ENCODE data around the gene RBM10. TPM values are rescaled to one million over a fixed set of nuclear protein-coding genes. Genes with fewer than 3 reads are reported as not detected.

RBM10 gene
- total and polyA plus RNA-seq, 2 experiments from 2014 or later, result 39.5 to 101 TPM

DNA sequence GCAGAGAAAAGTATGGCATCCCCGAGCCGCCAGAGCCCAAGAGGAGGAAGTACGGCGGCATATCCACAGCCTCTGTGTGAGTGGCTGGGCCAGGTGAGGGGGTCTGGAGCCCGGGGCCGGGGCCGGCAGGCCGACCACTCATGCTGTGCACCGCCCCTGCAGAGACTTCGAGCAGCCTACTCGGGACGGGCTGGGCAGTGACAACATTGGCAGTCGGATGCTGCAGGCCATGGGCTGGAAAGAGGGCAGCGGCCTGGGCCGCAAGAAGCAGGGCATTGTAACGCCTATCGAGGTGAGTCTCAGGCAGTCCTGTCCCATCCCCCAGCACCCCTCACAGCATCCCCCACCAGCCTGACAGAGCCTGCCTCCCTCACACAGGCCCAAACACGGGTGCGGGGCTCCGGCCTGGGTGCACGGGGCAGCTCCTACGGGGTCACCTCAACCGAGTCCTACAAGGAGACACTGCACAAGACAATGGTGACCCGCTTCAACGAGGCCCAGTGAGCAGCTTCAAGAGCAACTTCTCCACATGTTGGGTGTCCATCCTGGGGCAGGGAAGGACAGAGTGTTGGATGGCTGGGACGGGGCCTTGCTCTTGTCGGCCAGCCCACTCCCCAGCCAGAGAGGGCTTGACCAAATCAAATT lies 41.2 kb downstream of the RBM10 start:
- Histone ChIP-seq H4K20me1 (replicated peaks; ENCODE audit: insufficient read depth) (no peaks in the 10 kb centered on the region), H3K36me3 (ENCODE audit: insufficient read depth) (no peaks in the 10 kb centered on the region), H3F3A (replicated peaks; ENCODE audit: low read depth) (0 out of 2 replicates have a peak, but pooled peaks cover 2% of the 10 kb centered on the region), H3K4me3 (no peak overlapping the region), H3K79me2 (replicated peaks; ENCODE audit: insufficient read depth) (no peaks in the 10 kb centered on the region), H3K4me2 (no peak overlapping the region), H3K4me1 (ENCODE audit: insufficient read depth) (no peaks in the 10 kb centered on the region; the same call in 1 of the 2 replicates), H3K27me3 (ENCODE audit: insufficient read depth) (no peaks in the 10 kb centered on the region), H3K9me2 (ENCODE audit: insufficient read depth) (no peaks in the 10 kb centered on the region), H3K27ac (ENCODE audit: low read depth) (no peak overlapping the region), H2AFZ (no peak overlapping the region)
- peaks cover 3% of the 10 kb centered on the region; the same call in 2 of the 3 replicates for H3K4me1 Mint-ChIP-seq
- no peak for TF ChIP-seq JUNB (IDR thresholded peaks at IDR 0.05; ENCODE audit: unreplicated experiment)
- TF ChIP-seq, protein P1, sequence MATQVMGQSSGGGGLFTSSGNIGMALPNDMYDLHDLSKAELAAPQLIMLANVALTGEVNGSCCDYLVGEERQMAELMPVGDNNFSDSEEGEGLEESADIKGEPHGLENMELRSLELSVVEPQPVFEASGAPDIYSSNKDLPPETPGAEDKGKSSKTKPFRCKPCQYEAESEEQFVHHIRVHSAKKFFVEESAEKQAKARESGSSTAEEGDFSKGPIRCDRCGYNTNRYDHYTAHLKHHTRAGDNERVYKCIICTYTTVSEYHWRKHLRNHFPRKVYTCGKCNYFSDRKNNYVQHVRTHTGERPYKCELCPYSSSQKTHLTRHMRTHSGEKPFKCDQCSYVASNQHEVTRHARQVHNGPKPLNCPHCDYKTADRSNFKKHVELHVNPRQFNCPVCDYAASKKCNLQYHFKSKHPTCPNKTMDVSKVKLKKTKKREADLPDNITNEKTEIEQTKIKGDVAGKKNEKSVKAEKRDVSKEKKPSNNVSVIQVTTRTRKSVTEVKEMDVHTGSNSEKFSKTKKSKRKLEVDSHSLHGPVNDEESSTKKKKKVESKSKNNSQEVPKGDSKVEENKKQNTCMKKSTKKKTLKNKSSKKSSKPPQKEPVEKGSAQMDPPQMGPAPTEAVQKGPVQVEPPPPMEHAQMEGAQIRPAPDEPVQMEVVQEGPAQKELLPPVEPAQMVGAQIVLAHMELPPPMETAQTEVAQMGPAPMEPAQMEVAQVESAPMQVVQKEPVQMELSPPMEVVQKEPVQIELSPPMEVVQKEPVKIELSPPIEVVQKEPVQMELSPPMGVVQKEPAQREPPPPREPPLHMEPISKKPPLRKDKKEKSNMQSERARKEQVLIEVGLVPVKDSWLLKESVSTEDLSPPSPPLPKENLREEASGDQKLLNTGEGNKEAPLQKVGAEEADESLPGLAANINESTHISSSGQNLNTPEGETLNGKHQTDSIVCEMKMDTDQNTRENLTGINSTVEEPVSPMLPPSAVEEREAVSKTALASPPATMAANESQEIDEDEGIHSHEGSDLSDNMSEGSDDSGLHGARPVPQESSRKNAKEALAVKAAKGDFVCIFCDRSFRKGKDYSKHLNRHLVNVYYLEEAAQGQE (IDR thresholded peaks at IDR 0.05; ENCODE audit: unreplicated experiment), result no peak
- TF ChIP-seq, protein P2, sequence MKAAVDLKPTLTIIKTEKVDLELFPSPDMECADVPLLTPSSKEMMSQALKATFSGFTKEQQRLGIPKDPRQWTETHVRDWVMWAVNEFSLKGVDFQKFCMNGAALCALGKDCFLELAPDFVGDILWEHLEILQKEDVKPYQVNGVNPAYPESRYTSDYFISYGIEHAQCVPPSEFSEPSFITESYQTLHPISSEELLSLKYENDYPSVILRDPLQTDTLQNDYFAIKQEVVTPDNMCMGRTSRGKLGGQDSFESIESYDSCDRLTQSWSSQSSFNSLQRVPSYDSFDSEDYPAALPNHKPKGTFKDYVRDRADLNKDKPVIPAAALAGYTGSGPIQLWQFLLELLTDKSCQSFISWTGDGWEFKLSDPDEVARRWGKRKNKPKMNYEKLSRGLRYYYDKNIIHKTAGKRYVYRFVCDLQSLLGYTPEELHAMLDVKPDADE (IDR thresholded peaks at IDR 0.05), result no peak
- no peak for TF ChIP-seq ZNF331 (CRISPR knock-in tag; IDR thresholded peaks at IDR 0.05; ENCODE audit: low read depth)
- TF ChIP-seq, protein P3, sequence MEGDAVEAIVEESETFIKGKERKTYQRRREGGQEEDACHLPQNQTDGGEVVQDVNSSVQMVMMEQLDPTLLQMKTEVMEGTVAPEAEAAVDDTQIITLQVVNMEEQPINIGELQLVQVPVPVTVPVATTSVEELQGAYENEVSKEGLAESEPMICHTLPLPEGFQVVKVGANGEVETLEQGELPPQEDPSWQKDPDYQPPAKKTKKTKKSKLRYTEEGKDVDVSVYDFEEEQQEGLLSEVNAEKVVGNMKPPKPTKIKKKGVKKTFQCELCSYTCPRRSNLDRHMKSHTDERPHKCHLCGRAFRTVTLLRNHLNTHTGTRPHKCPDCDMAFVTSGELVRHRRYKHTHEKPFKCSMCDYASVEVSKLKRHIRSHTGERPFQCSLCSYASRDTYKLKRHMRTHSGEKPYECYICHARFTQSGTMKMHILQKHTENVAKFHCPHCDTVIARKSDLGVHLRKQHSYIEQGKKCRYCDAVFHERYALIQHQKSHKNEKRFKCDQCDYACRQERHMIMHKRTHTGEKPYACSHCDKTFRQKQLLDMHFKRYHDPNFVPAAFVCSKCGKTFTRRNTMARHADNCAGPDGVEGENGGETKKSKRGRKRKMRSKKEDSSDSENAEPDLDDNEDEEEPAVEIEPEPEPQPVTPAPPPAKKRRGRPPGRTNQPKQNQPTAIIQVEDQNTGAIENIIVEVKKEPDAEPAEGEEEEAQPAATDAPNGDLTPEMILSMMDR (conservative IDR thresholded peaks at IDR 0.05; ENCODE audit: low read depth in 2 of 2), result no peak
- no peak for TF ChIP-seq CREB1 (CRISPR knock-in tag; IDR thresholded peaks at IDR 0.05; ENCODE audit: low read depth)
- TF ChIP-seq POLR2AphosphoS5 (IDR thresholded peaks at IDR 0.05; ENCODE audit: low read depth), result no peak
- TF ChIP-seq, protein P4, sequence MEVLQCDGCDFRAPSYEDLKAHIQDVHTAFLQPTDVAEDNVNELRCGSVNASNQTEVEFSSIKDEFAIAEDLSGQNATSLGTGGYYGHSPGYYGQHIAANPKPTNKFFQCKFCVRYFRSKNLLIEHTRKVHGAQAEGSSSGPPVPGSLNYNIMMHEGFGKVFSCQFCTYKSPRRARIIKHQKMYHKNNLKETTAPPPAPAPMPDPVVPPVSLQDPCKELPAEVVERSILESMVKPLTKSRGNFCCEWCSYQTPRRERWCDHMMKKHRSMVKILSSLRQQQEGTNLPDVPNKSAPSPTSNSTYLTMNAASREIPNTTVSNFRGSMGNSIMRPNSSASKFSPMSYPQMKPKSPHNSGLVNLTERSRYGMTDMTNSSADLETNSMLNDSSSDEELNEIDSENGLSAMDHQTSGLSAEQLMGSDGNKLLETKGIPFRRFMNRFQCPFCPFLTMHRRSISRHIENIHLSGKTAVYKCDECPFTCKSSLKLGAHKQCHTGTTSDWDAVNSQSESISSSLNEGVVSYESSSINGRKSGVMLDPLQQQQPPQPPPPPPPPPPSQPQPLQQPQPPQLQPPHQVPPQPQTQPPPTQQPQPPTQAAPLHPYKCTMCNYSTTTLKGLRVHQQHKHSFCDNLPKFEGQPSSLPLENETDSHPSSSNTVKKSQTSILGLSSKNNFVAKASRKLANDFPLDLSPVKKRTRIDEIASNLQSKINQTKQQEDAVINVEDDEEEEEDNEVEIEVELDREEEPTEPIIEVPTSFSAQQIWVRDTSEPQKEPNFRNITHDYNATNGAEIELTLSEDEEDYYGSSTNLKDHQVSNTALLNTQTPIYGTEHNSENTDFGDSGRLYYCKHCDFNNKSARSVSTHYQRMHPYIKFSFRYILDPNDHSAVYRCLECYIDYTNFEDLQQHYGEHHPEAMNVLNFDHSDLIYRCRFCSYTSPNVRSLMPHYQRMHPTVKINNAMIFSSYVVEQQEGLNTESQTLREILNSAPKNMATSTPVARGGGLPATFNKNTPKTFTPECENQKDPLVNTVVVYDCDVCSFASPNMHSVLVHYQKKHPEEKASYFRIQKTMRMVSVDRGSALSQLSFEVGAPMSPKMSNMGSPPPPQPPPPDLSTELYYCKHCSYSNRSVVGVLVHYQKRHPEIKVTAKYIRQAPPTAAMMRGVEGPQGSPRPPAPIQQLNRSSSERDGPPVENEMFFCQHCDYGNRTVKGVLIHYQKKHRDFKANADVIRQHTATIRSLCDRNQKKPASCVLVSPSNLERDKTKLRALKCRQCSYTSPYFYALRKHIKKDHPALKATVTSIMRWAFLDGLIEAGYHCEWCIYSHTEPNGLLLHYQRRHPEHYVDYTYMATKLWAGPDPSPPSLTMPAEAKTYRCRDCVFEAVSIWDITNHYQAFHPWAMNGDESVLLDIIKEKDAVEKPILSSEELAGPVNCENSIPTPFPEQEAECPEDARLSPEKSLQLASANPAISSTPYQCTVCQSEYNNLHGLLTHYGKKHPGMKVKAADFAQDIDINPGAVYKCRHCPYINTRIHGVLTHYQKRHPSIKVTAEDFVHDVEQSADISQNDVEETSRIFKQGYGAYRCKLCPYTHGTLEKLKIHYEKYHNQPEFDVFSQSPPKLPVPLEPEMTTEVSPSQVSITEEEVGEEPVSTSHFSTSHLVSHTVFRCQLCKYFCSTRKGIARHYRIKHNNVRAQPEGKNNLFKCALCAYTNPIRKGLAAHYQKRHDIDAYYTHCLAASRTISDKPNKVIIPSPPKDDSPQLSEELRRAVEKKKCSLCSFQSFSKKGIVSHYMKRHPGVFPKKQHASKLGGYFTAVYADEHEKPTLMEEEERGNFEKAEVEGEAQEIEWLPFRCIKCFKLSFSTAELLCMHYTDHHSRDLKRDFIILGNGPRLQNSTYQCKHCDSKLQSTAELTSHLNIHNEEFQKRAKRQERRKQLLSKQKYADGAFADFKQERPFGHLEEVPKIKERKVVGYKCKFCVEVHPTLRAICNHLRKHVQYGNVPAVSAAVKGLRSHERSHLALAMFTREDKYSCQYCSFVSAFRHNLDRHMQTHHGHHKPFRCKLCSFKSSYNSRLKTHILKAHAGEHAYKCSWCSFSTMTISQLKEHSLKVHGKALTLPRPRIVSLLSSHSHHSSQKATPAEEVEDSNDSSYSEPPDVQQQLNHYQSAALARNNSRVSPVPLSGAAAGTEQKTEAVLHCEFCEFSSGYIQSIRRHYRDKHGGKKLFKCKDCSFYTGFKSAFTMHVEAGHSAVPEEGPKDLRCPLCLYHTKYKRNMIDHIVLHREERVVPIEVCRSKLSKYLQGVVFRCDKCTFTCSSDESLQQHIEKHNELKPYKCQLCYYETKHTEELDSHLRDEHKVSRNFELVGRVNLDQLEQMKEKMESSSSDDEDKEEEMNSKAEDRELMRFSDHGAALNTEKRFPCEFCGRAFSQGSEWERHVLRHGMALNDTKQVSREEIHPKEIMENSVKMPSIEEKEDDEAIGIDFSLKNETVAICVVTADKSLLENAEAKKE (CRISPR knock-in tag; IDR thresholded peaks at IDR 0.05), result no peak
- no peak for TF ChIP-seq EZH2phosphoT487 (IDR thresholded peaks at IDR 0.05; ENCODE audit: unreplicated experiment)
- TF ChIP-seq STAT1 (IDR thresholded peaks at IDR 0.05; ENCODE audit: unreplicated experiment), result no peak
- TF ChIP-seq NANOG (IDR thresholded peaks at IDR 0.05; ENCODE audit: borderline replicate concordance), result no peak
- TF ChIP-seq EZH2 (IDR thresholded peaks at IDR 0.05; ENCODE audit: low read depth, unreplicated experiment), result no peak
- TF ChIP-seq ZNF114 (CRISPR knock-in tag; IDR thresholded peaks at IDR 0.05), result no peak
- H3K27ac Mint-ChIP-seq, result no peak overlapping the region
- peaks cover 30% of the 10 kb centered on the region; the same call in 2 of the 3 replicates for H3K36me3 Mint-ChIP-seq (ENCODE audit: low read depth)
- no peak overlapping the region for H3K4me3 Mint-ChIP-seq
- ATAC-seq (no peak), DNase-seq (ENCODE audit: low spot score) (no peak)
- H3K27me3 Mint-ChIP-seq (ENCODE audit: insufficient read depth, low read depth, poor library complexity), result peaks cover 5% of the 10 kb centered on the region
- H3K9me3 Mint-ChIP-seq, result no peaks in the 10 kb centered on the region

Data from GM23338 (cell line).